ENCODE results near the gene ZNF841. TPM values are rescaled to one million over a fixed set of nuclear protein-coding genes. Genes with fewer than 3 reads are reported as not detected.
"Not testable (repeated sequence)": the region's sequence is repeated elsewhere in the genome, so short reads cannot be mapped to it uniquely, and the experiment has no call there.

Gene ZNF841
- total RNA-seq, 1 experiment from 2014 or later, result 37.6 TPM

GRCh38 chr19:52039169-52039568 lies 56.4 kb downstream of the ZNF841 start:
- intact Hi-C loops (cut with micrococcal nuclease; ENCODE audit: unreplicated experiment), result no loop called here
- Mint-ChIP-seq H3K9me3 (ENCODE audit: low read depth, unreplicated experiment) (peaks cover 25% of the 10 kb centered on the region), H3K27ac (ENCODE audit: unreplicated experiment) (no peak overlapping the region), H3K27me3 (ENCODE audit: unreplicated experiment) (no peaks in the 10 kb centered on the region), H3K4me1 (ENCODE audit: low read depth, unreplicated experiment) (no peaks in the 10 kb centered on the region), H3K36me3 (ENCODE audit: insufficient read depth, unreplicated experiment) (peaks cover 60% of the 10 kb centered on the region), H3K4me3 (ENCODE audit: low read depth, unreplicated experiment) (no peak overlapping the region)
- TF ChIP-seq CTCF (IDR thresholded peaks at IDR 0.05; ENCODE audit: unreplicated experiment), result no peak
- no TSS peak for BruUV-seq (replicated peaks)
- CTCF ChIA-PET, result interaction anchor here (0.7 kb wide), 1 partner anchor 1480 kb away, joined by 3 read pairs; no protein-coding TSS in a partner anchor
- DNase-seq, result no peak

- Mint-ChIP-seq H3K4me1 (ENCODE audit: low read depth, unreplicated experiment) (no peaks in the 10 kb centered on the region), H3K9me3 (ENCODE audit: low read depth, unreplicated experiment) (peaks cover 28% of the 10 kb centered on the region), H3K27me3 (ENCODE audit: unreplicated experiment) (no peaks in the 10 kb centered on the region), H3K4me3 (ENCODE audit: low read depth, unreplicated experiment) (no peak overlapping the region), H3K36me3 (ENCODE audit: insufficient read depth, unreplicated experiment) (peaks cover 56% of the 10 kb centered on the region), H3K27ac (ENCODE audit: unreplicated experiment) (no peak overlapping the region)
- DNase-seq, result no peak
- intact Hi-C loops (cut with micrococcal nuclease; ENCODE audit: unreplicated experiment), result no loop called here
- BruUV-seq (replicated peaks), result no TSS peak
- no peak for TF ChIP-seq CTCF (IDR thresholded peaks at IDR 0.05; ENCODE audit: unreplicated experiment)
- CTCF ChIA-PET, result no interaction called here
Observed at GRCh38 chr19:52034051-52034728, 61.4 kb downstream of the ZNF841 start.

GRCh38 chr19:52028780-52029123 lies 66.8 kb downstream of the ZNF841 start:
- H3K36me3 Mint-ChIP-seq (ENCODE audit: insufficient read depth, unreplicated experiment), result peaks cover 52% of the 10 kb centered on the region
- peaks cover 15% of the 10 kb centered on the region for H3K9me3 Mint-ChIP-seq (ENCODE audit: low read depth, unreplicated experiment)
- CTCF ChIA-PET, result no interaction called here
- H3K4me1 Mint-ChIP-seq (ENCODE audit: low read depth, unreplicated experiment), result peaks cover 6% of the 10 kb centered on the region
- H3K27ac Mint-ChIP-seq (ENCODE audit: unreplicated experiment), result peak overlapping the region; percentile 78
- DNase-seq, result no peak
- intact Hi-C loops (cut with micrococcal nuclease; ENCODE audit: unreplicated experiment), result loop anchor here (2.0 kb wide), 1 partner anchor 20 kb away; the partner anchor contains the start of gene ZNF432
- H3K27me3 Mint-ChIP-seq (ENCODE audit: unreplicated experiment), result no peaks in the 10 kb centered on the region
- no peak for TF ChIP-seq CTCF (IDR thresholded peaks at IDR 0.05; ENCODE audit: unreplicated experiment)
- H3K4me3 Mint-ChIP-seq (ENCODE audit: low read depth, unreplicated experiment), result peak overlapping the region; percentile 79
- BruUV-seq (replicated peaks), result TSS peak; percentile 73

GRCh38 chr19:52028027-52028779 lies 67.4 kb downstream of the ZNF841 start, which contains the start of gene ZNF614:
TSS of gene ZNF614 (minus strand) at chr19:52028379. CDS start at chr19:52025745, 2,634 bp downstream.
- no TSS peak for BruUV-seq (replicated peaks)
- peak within 1 kb of the TSS; percentile 79 for H3K4me3 Mint-ChIP-seq (ENCODE audit: low read depth, unreplicated experiment)
- peaks cover 16% of the 10 kb centered on the region for H3K9me3 Mint-ChIP-seq (ENCODE audit: low read depth, unreplicated experiment)
- DNase-seq, result peak; percentile 91
- peaks cover 6% of the 10 kb centered on the region for H3K4me1 Mint-ChIP-seq (ENCODE audit: low read depth, unreplicated experiment)
- peaks cover 58% of the 10 kb centered on the region for H3K36me3 Mint-ChIP-seq (ENCODE audit: insufficient read depth, unreplicated experiment)
- peak within 1 kb of the TSS; percentile 78 for H3K27ac Mint-ChIP-seq (ENCODE audit: unreplicated experiment)
- intact Hi-C loops (cut with micrococcal nuclease; ENCODE audit: unreplicated experiment), result loop anchor here (2.0 kb wide), 1 partner anchor 21 kb away; the partner anchor contains the start of gene ZNF432
- TF ChIP-seq CTCF (IDR thresholded peaks at IDR 0.05; ENCODE audit: unreplicated experiment), result no peak
- CTCF ChIA-PET, result interaction anchor here (0.6 kb wide), 2 partner anchors 337 to 1010 kb away, joined by 4 to 5 read pairs; no protein-coding TSS in a partner anchor
- no peaks in the 10 kb centered on the region for H3K27me3 Mint-ChIP-seq (ENCODE audit: unreplicated experiment)

- H3K27me3 Mint-ChIP-seq (ENCODE audit: unreplicated experiment); DNase-seq; H3K4me1 Mint-ChIP-seq (ENCODE audit: low read depth, unreplicated experiment); H3K4me3 Mint-ChIP-seq (ENCODE audit: low read depth, unreplicated experiment); H3K27ac Mint-ChIP-seq (ENCODE audit: unreplicated experiment); CTCF ChIA-PET; intact Hi-C loops (cut with micrococcal nuclease; ENCODE audit: unreplicated experiment); BruUV-seq (replicated peaks): not testable (repeated sequence)
- H3K36me3 Mint-ChIP-seq (ENCODE audit: insufficient read depth, unreplicated experiment), result peaks cover 71% of the 10 kb centered on the region
- peaks cover 20% of the 10 kb centered on the region for H3K9me3 Mint-ChIP-seq (ENCODE audit: low read depth, unreplicated experiment)
Observed at GRCh38 chr19:52026255-52026990, 69.1 kb downstream of the ZNF841 start.

- peaks cover 76% of the 10 kb centered on the region for H3K36me3 Mint-ChIP-seq (ENCODE audit: insufficient read depth, unreplicated experiment)
- DNase-seq; H3K4me3 Mint-ChIP-seq (ENCODE audit: low read depth, unreplicated experiment); H3K4me1 Mint-ChIP-seq (ENCODE audit: low read depth, unreplicated experiment); H3K27me3 Mint-ChIP-seq (ENCODE audit: unreplicated experiment); CTCF ChIA-PET; intact Hi-C loops (cut with micrococcal nuclease; ENCODE audit: unreplicated experiment); H3K27ac Mint-ChIP-seq (ENCODE audit: unreplicated experiment); BruUV-seq (replicated peaks): not testable (repeated sequence)
- H3K9me3 Mint-ChIP-seq (ENCODE audit: low read depth, unreplicated experiment), result peaks cover 25% of the 10 kb centered on the region
Observed at GRCh38 chr19:52024478-52024877, 71.1 kb downstream of the ZNF841 start.

All from Calu3 (cell line).